ENCODE measurements around the gene GPRIN2. TPM values are rescaled to one million over a fixed set of nuclear protein-coding genes. Genes with fewer than 3 reads are reported as not detected.
"Not testable (repeated sequence)": the region's sequence is repeated elsewhere in the genome, so short reads cannot be mapped to it uniquely, and the experiment has no call there.

Gene GPRIN2
- total RNA-seq, 6 experiments from 2014 or later = 0.19 to 0.84 (median 0.32) TPM

DNA sequence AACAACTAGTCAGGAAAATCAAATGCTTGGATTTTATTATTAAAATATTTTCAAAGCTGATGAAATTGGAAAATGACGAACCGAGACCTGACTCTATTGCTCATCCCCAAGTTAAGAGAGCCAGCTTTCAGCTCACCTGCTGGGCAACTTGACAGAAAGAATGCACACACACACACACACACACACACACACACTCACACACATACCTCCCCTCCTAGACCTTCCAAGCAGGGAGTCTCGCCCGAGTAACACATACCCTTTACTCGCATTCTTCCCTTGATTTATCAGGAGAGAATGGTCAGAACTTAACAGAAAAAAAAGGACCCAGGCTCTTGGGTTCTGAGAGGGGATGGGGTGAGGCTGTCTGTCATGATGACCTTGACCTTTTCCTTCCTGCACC, 19.1 kb downstream of the GPRIN2 start:
- 57% methylated on average over 5 of the region's 5 CpGs for WGBS (ENCODE audit: insufficient coverage, low coverage, low lambda C conversion rate, missing lambda C conversion rate)
- intact Hi-C loops (cut with DNase I) = no loop called here
- no peaks in the 10 kb centered on the region for H3K36me3 ChIP-seq
- H3K4me1 ChIP-seq = no peaks in the 10 kb centered on the region
- no peaks in the 10 kb centered on the region for H3K9me3 ChIP-seq
- TF ChIP-seq POLR2A (IDR thresholded peaks at IDR 0.05) = no peak
- TF ChIP-seq, protein P1, sequence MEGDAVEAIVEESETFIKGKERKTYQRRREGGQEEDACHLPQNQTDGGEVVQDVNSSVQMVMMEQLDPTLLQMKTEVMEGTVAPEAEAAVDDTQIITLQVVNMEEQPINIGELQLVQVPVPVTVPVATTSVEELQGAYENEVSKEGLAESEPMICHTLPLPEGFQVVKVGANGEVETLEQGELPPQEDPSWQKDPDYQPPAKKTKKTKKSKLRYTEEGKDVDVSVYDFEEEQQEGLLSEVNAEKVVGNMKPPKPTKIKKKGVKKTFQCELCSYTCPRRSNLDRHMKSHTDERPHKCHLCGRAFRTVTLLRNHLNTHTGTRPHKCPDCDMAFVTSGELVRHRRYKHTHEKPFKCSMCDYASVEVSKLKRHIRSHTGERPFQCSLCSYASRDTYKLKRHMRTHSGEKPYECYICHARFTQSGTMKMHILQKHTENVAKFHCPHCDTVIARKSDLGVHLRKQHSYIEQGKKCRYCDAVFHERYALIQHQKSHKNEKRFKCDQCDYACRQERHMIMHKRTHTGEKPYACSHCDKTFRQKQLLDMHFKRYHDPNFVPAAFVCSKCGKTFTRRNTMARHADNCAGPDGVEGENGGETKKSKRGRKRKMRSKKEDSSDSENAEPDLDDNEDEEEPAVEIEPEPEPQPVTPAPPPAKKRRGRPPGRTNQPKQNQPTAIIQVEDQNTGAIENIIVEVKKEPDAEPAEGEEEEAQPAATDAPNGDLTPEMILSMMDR (IDR thresholded peaks at IDR 0.05) = no peak
- no peak overlapping the region for H3K27ac ChIP-seq
- DNase-seq (peak in 1 of 3 donors; percentile 3), ATAC-seq (no peak)
- H3K27me3 ChIP-seq = no peaks in the 10 kb centered on the region
- no peak overlapping the region for H3K4me3 ChIP-seq

DNA sequence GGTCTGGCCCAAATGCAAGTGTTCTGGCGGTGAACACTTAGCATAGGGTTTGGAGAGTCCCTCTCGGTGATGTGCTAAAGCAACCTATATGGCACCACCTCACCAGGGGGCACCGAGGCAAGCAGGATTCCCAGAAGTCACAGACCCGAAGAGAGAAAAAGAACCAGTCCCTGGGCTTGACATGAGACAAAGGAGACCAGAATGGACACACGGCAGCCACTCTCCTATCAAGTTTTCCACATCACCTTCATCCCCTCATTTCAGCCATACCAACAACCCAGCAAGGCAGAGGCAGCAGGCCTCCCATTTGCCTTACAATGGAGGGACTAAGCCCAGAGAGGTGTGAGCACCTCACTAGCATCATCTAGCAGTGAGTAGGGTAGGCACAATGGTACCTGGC, 19.7 kb downstream of the GPRIN2 start:
- TF ChIP-seq, protein P1 (IDR thresholded peaks at IDR 0.05) = no peak
- no peak for TF ChIP-seq POLR2A (IDR thresholded peaks at IDR 0.05)
- Histone ChIP-seq H3K27me3 (no peaks in the 10 kb centered on the region), H3K4me1 (no peaks in the 10 kb centered on the region), H3K36me3 (no peaks in the 10 kb centered on the region), H3K4me3 (no peak overlapping the region), H3K27ac (no peak overlapping the region), H3K9me3 (no peaks in the 10 kb centered on the region)
- WGBS (ENCODE audit: insufficient coverage, low coverage, low lambda C conversion rate, missing lambda C conversion rate) = 67% methylated on average over 5 of the region's 5 CpGs
- ATAC-seq (peak in 1 of 4 donors; percentile 7), DNase-seq (peak in 2 of 3 donors; percentile 6 to 30)
- intact Hi-C loops (cut with DNase I) = no loop called here

DNA sequence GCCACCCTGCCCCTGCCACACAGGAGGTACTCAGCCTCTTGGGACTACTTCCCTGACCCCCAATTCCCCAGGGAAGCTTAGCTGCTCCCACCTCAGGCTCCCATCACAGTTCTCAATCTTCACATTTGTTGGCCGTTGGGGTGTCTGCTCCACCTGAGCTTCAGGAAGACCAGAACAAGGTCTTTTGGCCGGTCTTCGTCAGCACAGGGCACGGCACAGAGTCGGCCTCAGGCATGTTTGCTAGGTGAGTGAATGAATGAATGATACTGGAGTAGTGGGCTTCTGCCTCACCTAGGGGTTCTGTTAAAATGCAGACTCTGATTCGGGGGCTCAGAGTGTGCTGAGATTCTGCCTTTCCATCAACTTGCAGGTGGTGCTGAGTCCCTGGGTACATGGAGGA, 20.3 kb downstream of the GPRIN2 start:
- TF ChIP-seq, protein P1 (IDR thresholded peaks at IDR 0.05) = no peak
- no peak for TF ChIP-seq POLR2A (IDR thresholded peaks at IDR 0.05)
- WGBS (ENCODE audit: insufficient coverage, low coverage, low lambda C conversion rate, missing lambda C conversion rate) = 79% methylated on average over 6 of the region's 6 CpGs
- Histone ChIP-seq H3K27ac (no peak overlapping the region), H3K4me3 (no peak overlapping the region), H3K36me3 (no peaks in the 10 kb centered on the region), H3K4me1 (no peaks in the 10 kb centered on the region), H3K27me3 (no peaks in the 10 kb centered on the region), H3K9me3 (no peaks in the 10 kb centered on the region)
- DNase-seq (peak in 2 of 3 donors; percentile 11 to 37), ATAC-seq (no peak)
- intact Hi-C loops (cut with DNase I) = no loop called here

DNA sequence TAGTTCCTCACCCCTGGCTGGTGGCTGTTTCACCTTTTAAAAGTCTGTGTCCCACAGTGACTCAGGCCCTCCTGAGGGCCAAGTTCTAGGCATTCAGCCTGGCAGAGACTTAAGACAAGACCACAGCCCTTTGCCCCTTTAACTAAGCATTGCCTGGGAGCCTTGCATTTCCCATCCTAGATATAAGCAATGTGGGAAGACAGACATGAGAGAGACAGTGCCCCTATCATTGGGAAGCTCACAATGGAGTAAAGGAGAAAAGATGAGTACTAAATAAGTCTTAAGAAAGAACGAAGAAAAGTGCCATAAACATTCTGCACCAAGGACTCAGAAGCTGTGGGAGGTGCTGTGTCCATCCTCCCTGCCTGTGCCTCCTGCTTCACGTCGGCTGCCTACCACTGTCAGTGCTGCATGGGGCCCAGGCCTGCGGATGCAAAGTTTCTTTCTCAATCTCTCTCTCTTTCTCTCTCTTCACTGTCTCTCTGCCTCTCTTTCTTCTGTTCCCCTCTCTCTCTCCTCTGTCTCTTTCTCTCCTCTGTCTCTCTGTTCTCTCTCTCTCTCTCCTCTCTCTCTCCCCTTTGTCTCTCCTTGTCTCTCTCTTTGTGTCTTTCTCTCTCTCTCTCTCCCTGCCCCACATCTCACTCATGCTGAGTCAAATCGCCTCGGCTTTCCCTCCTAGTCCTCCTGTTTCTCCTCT, 21.5 kb downstream of the GPRIN2 start:
- ATAC-seq (peak in 2 of 4 donors; percentile 7 to 12), DNase-seq (peak in 2 of 3 donors; percentile 4 to 45)
- H3K27ac ChIP-seq = no peak overlapping the region
- no peak for TF ChIP-seq POLR2A (IDR thresholded peaks at IDR 0.05)
- TF ChIP-seq, protein P1 (IDR thresholded peaks at IDR 0.05) = no peak
- H3K9me3 ChIP-seq = no peaks in the 10 kb centered on the region
- H3K27me3 ChIP-seq = no peaks in the 10 kb centered on the region
- WGBS (ENCODE audit: insufficient coverage, low coverage, low lambda C conversion rate, missing lambda C conversion rate) = 59% methylated on average over 6 of the region's 6 CpGs
- H3K4me1 ChIP-seq = no peaks in the 10 kb centered on the region
- no peaks in the 10 kb centered on the region for H3K36me3 ChIP-seq
- H3K4me3 ChIP-seq = no peak overlapping the region
- intact Hi-C loops (cut with DNase I) = no loop called here

DNA sequence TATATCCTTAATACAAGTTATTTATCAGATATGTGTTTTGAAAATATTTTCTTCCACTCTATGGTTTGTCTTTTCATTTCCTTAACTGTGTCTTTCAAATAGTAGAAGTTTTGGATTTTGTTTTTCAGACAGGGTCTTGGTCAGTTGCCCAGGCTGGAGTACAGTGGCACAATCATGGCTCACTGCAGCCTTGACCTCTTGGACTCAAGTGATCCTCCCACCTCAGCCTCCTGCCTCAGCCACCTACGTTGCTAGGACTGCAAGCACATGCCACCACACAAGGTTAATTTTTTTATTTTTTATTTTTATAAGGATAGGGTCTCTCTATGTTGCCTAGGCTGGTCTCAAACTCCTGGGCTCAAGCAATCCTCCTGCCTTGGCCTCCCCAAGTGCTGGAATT, 24.2 kb downstream of the GPRIN2 start:
- 37% methylated on average over 1 of the region's 1 CpG for WGBS (ENCODE audit: insufficient coverage, low coverage, low lambda C conversion rate, missing lambda C conversion rate)
- intact Hi-C loops (cut with DNase I) = not testable (repeated sequence)
- DNase-seq = peak in 1 of 3 donors; percentile 9

More for the DNA sequence above, 24.2 kb downstream of the GPRIN2 start:
- H3K27me3 ChIP-seq, H3K27ac ChIP-seq, H3K4me1 ChIP-seq, H3K36me3 ChIP-seq, ATAC-seq, H3K9me3 ChIP-seq, H3K4me3 ChIP-seq: not testable (repeated sequence)
